ENCODE measurements around the gene FMN1.
"Not testable (repeated sequence)": the region's sequence is repeated elsewhere in the genome, so short reads cannot be mapped to it uniquely, and the experiment has no call there.

FMN1 gene

DNA sequence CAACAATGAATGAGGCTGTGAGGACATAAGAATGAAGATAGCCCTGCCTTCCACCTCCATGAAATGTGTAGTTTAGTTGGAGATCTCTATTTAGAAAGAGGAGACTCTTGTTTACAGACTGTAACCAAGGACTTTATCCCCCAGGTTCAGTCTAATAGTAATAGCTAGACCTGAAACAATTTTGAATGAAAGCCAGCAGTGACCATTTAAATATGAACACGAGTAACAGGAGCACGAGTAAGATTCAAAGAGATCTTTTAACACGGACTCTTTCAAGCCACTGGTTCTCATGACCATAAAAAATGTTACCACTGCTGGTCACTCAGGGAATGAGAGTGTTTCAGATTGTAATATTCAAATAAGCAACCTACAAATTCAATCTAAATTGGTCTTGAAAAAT, 123.1 kb downstream of the FMN1 start:
- H3K36me3 ChIP-seq (ENCODE audit: insufficient read depth, low read length) = no peaks in the 10 kb centered on the region
- H3K27ac ChIP-seq (ENCODE audit: low read depth, low read length) = no peak overlapping the region
- no peaks in the 10 kb centered on the region for H3K9me3 ChIP-seq (ENCODE audit: insufficient read depth, low read depth, low read length)
- H3K4me3 ChIP-seq (ENCODE audit: low read length) = no peak overlapping the region
- no peak overlapping the region for H3K9ac ChIP-seq (ENCODE audit: low read depth, low read length)
- H3K4me1 ChIP-seq (ENCODE audit: insufficient read depth, low read length) = peaks cover 32% of the 10 kb centered on the region
- H3K27me3 ChIP-seq (ENCODE audit: insufficient read depth, low read length) = no peaks in the 10 kb centered on the region
- WGBS = 88% methylated on average over 3 of the region's 3 CpGs

DNA sequence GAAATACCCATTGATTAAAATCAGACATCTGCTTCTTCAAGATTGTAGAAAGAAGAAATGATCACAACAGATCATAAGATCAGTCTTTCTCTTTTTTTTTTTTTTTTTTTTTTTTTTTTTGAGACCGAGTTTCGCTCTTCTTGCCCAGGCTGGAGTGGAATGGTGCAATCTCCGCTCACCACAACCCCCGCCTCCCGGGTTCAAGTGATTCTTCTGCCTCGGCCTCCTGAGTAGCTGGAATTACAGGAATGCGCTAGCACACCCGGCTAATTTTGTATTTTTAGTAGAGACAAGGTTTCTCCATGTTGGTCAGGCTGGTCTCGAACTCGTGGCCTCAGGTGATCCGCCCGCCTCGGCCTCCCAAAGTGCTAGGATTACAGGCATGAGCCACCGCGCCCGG, 124.6 kb downstream of the FMN1 start:
- H3K36me3 ChIP-seq (ENCODE audit: insufficient read depth, low read length); H3K27ac ChIP-seq (ENCODE audit: low read depth, low read length); H3K27me3 ChIP-seq (ENCODE audit: insufficient read depth, low read length); H3K9ac ChIP-seq (ENCODE audit: low read depth, low read length); H3K4me3 ChIP-seq (ENCODE audit: low read length); H3K9me3 ChIP-seq (ENCODE audit: insufficient read depth, low read depth, low read length): not testable (repeated sequence)
- H3K4me1 ChIP-seq (ENCODE audit: insufficient read depth, low read length) = peaks cover 32% of the 10 kb centered on the region
- 95% methylated on average over 16 of the region's 16 CpGs for WGBS

DNA sequence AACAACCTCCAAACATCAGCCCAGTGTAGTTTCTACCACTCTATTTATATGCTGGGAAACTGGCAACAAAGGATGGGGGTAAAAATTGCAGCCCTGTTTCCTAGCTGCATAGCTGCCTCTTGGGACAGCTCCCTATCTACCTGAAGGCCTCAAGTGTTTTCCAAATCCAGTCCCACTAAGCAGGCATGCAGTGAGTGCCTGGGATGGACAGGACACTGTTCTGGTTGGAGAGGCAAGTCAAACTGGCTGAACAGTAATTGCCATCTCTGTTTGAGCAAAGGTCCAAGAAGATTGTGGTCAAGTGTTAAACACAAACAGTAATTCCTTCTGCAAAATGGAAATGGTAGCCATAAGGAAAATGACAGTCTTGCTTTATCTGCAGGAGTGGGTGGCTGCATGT, 125.4 kb downstream of the FMN1 start:
- Histone ChIP-seq H3K27ac (ENCODE audit: low read depth, low read length) (no peak overlapping the region; the same call in 1 of the 2 replicates), H3K4me3 (ENCODE audit: low read length) (no peak overlapping the region), H3K9ac (ENCODE audit: low read depth, low read length) (no peak overlapping the region), H3K4me1 (ENCODE audit: insufficient read depth, low read length) (peaks cover 32% of the 10 kb centered on the region), H3K27me3 (ENCODE audit: insufficient read depth, low read length) (no peaks in the 10 kb centered on the region), H3K9me3 (ENCODE audit: insufficient read depth, low read depth, low read length) (no peaks in the 10 kb centered on the region), H3K36me3 (ENCODE audit: insufficient read depth, low read length) (no peaks in the 10 kb centered on the region)

DNA sequence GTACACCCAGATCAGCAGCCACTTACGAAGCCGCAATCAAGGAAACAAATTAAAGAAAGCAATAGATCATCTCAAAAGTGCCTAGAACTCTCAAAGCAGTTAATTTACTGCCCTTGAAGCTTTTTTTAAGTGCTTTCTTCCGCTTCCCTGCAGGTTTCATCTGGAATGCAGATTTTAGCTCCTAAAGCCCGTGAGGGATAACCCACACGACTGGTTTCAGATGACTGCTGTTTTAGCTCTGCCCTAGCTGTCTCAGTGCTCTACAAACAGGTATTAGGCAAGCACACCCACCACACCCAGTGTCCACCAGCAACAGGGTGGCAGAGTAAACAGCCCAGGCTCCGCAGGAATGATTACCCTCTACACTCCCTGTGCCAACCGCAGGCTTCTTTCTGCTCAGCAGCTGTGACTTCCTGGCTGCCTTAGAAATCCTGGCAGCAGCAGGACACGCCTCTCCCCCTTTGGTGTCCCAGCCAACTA, 126.0 kb downstream of the FMN1 start:
- Histone ChIP-seq H3K27me3 (ENCODE audit: insufficient read depth, low read length) (no peaks in the 10 kb centered on the region), H3K4me3 (ENCODE audit: low read length) (peak overlapping the region; percentile 1; the same call in 1 of the 2 replicates), H3K27ac (ENCODE audit: low read depth, low read length) (peak overlapping the region; percentile 67), H3K9me3 (ENCODE audit: insufficient read depth, low read depth, low read length) (no peaks in the 10 kb centered on the region), H3K9ac (ENCODE audit: low read depth, low read length) (peak overlapping the region; percentile 6; the same call in 1 of the 2 replicates), H3K4me1 (ENCODE audit: insufficient read depth, low read length) (peaks cover 32% of the 10 kb centered on the region), H3K36me3 (ENCODE audit: insufficient read depth, low read length) (no peaks in the 10 kb centered on the region)
- WGBS = 24% methylated on average over 8 of the region's 8 CpGs

DNA sequence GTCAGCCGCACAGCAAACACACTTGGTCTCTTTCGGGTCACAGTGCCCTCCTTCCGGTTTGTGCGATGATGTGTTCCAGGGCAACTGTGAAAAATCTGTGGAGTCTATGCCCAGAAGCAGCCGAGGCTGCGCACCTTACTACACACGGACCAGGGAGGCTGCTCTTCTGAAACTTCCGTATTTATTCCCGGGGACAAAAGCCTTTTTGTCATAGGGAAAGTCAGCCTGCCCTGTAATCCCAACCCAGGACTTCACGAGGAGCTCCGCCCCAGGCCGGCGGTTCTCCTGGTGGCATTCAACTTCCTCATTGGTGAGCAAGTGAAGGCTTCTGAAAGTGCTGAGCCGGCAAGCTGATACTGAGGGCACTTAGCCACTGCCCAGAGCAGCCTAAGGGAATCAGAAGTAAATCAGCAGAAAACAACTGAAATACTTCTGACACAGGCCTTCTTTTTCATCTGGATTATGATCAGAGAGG, 126.5 kb downstream of the FMN1 start:
- H3K9ac ChIP-seq (ENCODE audit: low read depth, low read length) = peak overlapping the region; percentile 6; the same call in 1 of the 2 replicates

DNA sequence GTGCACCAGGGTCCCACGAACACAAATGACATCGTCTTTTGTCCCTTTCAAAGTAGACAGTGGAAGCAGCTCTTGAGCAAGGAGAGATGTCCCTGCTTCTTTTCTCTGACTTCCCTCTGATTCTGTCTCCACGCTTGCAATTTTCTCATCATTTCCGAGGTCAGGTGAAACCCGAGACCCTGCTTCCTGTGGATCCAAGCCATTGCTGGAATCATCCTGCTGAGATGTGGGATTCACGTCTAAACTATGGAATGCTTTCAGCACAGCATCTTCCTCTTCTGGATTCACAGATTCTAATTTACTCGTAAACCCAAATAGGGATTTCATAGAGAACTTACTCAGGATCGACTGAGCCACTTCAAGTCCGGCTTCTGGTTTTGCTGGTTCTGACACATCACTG, 127.1 kb downstream of the FMN1 start:
- Histone ChIP-seq H3K9ac (ENCODE audit: low read depth, low read length) (peak overlapping the region; percentile 6; the same call in 1 of the 2 replicates), H3K4me3 (ENCODE audit: low read length) (peak overlapping the region; percentile 18; the same call in 1 of the 2 replicates), H3K9me3 (ENCODE audit: insufficient read depth, low read depth, low read length) (no peaks in the 10 kb centered on the region), H3K36me3 (ENCODE audit: insufficient read depth, low read length) (no peaks in the 10 kb centered on the region), H3K27ac (ENCODE audit: low read depth, low read length) (peak overlapping the region; percentile 67; the same call in 1 of the 2 replicates), H3K27me3 (ENCODE audit: insufficient read depth, low read length) (no peaks in the 10 kb centered on the region), H3K4me1 (ENCODE audit: insufficient read depth, low read length) (peaks cover 32% of the 10 kb centered on the region)
- 69% methylated on average over 9 of the region's 9 CpGs for WGBS

More for the DNA sequence above, 126.5 kb downstream of the FMN1 start:
- H3K27ac ChIP-seq (ENCODE audit: low read depth, low read length) = peak overlapping the region; percentile 67
- H3K4me1 ChIP-seq (ENCODE audit: insufficient read depth, low read length) = peaks cover 32% of the 10 kb centered on the region
- H3K27me3 ChIP-seq (ENCODE audit: insufficient read depth, low read length) = no peaks in the 10 kb centered on the region
- H3K4me3 ChIP-seq (ENCODE audit: low read length) = peak overlapping the region; percentile 18
- no peaks in the 10 kb centered on the region for H3K9me3 ChIP-seq (ENCODE audit: insufficient read depth, low read depth, low read length)
- H3K36me3 ChIP-seq (ENCODE audit: insufficient read depth, low read length) = no peaks in the 10 kb centered on the region
- WGBS = 39% methylated on average over 14 of the region's 14 CpGs

DNA sequence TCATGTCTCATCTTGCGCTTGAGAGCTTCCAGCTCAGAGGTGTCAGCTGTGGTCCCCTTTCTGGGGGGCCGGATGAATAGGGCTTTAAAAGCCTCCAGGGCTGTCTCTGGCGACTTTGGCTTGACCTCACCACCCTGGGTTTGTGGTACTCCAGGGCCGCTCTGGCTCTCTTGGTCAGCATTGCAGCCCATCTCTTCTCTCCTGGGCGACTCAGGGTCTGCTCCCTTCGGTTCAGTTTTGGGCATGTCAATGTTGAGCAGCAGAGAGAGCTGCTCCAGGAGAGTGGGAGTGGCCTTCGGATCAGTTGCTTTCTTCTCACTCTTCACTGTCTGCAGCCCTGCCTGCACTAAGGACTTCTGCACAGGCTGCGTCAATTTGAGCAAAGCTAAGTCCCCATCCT, 127.9 kb downstream of the FMN1 start:
- H3K9ac ChIP-seq (ENCODE audit: low read depth, low read length) = no peak overlapping the region
- H3K36me3 ChIP-seq (ENCODE audit: insufficient read depth, low read length) = no peaks in the 10 kb centered on the region
- no peaks in the 10 kb centered on the region for H3K27me3 ChIP-seq (ENCODE audit: insufficient read depth, low read length)
- 91% methylated on average over 8 of the region's 8 CpGs for WGBS
- H3K4me1 ChIP-seq (ENCODE audit: insufficient read depth, low read length) = peaks cover 32% of the 10 kb centered on the region
- no peak overlapping the region for H3K4me3 ChIP-seq (ENCODE audit: low read length)
- no peaks in the 10 kb centered on the region for H3K9me3 ChIP-seq (ENCODE audit: insufficient read depth, low read depth, low read length)
- H3K27ac ChIP-seq (ENCODE audit: low read depth, low read length) = no peak overlapping the region

DNA sequence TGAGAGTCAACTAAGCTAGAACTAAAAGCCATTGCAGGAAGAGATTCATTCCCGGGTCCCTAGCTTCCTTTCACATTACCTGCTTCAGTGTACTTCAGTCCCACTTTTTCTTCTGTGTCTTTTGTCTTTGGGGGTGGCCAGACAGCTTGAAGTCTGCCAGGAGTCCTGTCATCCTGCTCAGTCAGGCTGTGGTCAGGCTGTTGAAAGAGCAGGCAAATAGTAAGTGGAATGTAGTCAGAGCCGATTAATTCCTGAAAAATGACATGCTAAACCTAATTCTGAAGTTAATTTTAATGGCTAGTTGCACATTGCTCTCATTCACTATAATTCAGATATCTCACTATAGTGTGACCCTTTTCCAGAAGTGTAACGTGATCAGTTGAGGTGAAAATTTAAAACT, 129.6 kb downstream of the FMN1 start:
- Histone ChIP-seq H3K27me3 (ENCODE audit: insufficient read depth, low read length) (no peaks in the 10 kb centered on the region), H3K9ac (ENCODE audit: low read depth, low read length) (no peak overlapping the region), H3K4me3 (ENCODE audit: low read length) (no peak overlapping the region), H3K4me1 (ENCODE audit: insufficient read depth, low read length) (peaks cover 32% of the 10 kb centered on the region), H3K27ac (ENCODE audit: low read depth, low read length) (no peak overlapping the region), H3K9me3 (ENCODE audit: insufficient read depth, low read depth, low read length) (no peaks in the 10 kb centered on the region), H3K36me3 (ENCODE audit: insufficient read depth, low read length) (no peaks in the 10 kb centered on the region)
- WGBS = 93% methylated on average over 3 of the region's 3 CpGs

DNA sequence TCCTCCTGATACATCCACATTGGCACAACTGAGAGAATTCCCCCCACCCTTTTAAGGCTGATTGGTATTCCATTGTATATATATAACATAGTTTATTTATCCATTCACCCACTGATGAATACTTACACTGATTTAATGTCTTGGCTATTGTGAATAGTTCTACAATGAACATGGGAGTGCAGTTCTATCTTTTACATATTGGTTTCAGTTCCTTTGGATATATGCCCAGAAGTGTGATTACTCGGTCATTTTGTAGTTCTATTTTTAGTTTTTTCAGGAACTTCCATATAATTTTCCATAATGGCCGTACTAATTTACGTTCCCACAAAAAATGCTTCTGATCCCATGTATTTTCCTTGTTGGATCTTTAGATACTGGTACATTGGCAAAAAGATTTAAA, 135.3 kb downstream of the FMN1 start:
- H3K36me3 ChIP-seq (ENCODE audit: insufficient read depth, low read length) = no peaks in the 10 kb centered on the region
- WGBS = 100% methylated on average over 3 of the region's 3 CpGs
- H3K27ac ChIP-seq (ENCODE audit: low read depth, low read length) = no peak overlapping the region
- H3K4me3 ChIP-seq (ENCODE audit: low read length) = no peak overlapping the region
- H3K27me3 ChIP-seq (ENCODE audit: insufficient read depth, low read length) = no peaks in the 10 kb centered on the region
- no peaks in the 10 kb centered on the region for H3K9me3 ChIP-seq (ENCODE audit: insufficient read depth, low read depth, low read length)
- no peak overlapping the region for H3K9ac ChIP-seq (ENCODE audit: low read depth, low read length)
- H3K4me1 ChIP-seq (ENCODE audit: insufficient read depth, low read length) = no peaks in the 10 kb centered on the region

DNA sequence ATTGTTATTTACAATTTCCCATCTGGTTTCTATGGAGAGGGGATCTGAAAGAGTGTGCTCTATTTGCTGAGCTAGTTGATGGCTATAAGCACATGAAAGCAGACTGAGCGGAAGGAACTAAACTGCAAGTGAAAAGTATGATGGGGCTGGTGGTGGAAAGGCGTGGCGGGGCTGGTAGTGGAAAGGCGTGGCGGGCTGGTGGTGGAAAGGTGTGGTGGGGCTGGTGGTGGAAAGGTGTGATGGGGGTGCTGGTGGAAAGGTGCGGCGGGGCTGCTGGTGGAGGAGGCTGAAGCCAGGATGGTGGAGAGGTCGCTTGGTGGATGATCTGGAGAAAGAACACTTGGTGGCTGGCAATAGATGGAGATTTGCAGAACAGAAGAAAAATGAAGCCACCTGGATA, 136.7 kb downstream of the FMN1 start:
- Histone ChIP-seq H3K4me3 (ENCODE audit: low read length) (no peak overlapping the region), H3K9me3 (ENCODE audit: insufficient read depth, low read depth, low read length) (0 out of 2 replicates have a peak, but pooled peaks cover 6% of the 10 kb centered on the region), H3K27ac (ENCODE audit: low read depth, low read length) (no peak overlapping the region), H3K36me3 (ENCODE audit: insufficient read depth, low read length) (no peaks in the 10 kb centered on the region), H3K9ac (ENCODE audit: low read depth, low read length) (no peak overlapping the region), H3K27me3 (ENCODE audit: insufficient read depth, low read length) (no peaks in the 10 kb centered on the region), H3K4me1 (ENCODE audit: insufficient read depth, low read length) (no peaks in the 10 kb centered on the region)
- 92% methylated on average over 8 of the region's 8 CpGs for WGBS

DNA sequence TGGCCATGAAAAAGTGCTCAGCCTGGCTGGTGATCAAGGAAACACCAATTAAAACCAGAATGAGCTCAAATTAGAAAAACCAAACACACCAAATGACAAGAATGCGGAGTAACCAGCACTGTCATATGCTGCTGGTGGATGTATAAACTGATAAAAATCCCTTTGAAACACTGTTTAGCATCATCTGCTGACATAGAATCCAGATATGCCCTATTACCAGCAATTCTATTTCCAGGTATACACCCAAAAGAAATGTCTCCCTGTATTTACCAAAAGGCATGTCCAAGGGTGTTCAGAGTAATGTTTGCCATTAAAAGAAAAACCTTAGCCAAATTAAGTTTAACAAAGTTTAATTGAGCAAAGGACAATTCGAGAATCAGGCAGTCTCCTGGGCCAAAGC, 138.6 kb downstream of the FMN1 start:
- H3K27ac ChIP-seq (ENCODE audit: low read depth, low read length) = no peak overlapping the region
- WGBS = 93% methylated on average over 2 of the region's 2 CpGs
- no peak overlapping the region for H3K9ac ChIP-seq (ENCODE audit: low read depth, low read length)
- H3K36me3 ChIP-seq (ENCODE audit: insufficient read depth, low read length) = no peaks in the 10 kb centered on the region
- no peak overlapping the region for H3K4me3 ChIP-seq (ENCODE audit: low read length)
- H3K9me3 ChIP-seq (ENCODE audit: insufficient read depth, low read depth, low read length) = peaks cover 20% of the 10 kb centered on the region
- no peaks in the 10 kb centered on the region for H3K4me1 ChIP-seq (ENCODE audit: insufficient read depth, low read length)
- no peaks in the 10 kb centered on the region for H3K27me3 ChIP-seq (ENCODE audit: insufficient read depth, low read length)

DNA sequence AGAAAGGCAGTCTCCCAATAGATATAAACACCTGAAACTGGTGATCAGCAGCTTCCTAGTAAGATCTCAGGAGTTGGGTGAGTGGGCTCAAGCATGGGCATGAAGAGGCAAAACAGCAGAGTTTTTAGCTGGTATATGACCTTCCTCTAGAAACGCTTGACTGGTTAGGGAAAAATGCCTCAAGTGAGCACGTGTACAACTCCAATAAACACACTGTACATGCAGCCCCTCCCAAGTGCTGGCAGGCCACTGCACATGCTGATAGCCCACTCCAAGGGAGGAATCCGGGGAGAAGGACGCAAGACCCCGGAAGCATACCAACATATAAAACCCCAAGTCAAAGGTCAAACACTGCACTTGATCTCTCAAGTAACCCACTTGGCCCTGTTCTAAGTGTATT, 143.0 kb downstream of the FMN1 start:
- Histone ChIP-seq H3K4me1 (ENCODE audit: insufficient read depth, low read length) (no peaks in the 10 kb centered on the region), H3K9ac (ENCODE audit: low read depth, low read length) (no peak overlapping the region), H3K27ac (ENCODE audit: low read depth, low read length) (no peak overlapping the region), H3K36me3 (ENCODE audit: insufficient read depth, low read length) (no peaks in the 10 kb centered on the region), H3K27me3 (ENCODE audit: insufficient read depth, low read length) (no peaks in the 10 kb centered on the region), H3K9me3 (ENCODE audit: insufficient read depth, low read depth, low read length) (peaks cover 62% of the 10 kb centered on the region), H3K4me3 (ENCODE audit: low read length) (no peak overlapping the region)
- WGBS = 75% methylated on average over 5 of the region's 5 CpGs
